BJ (cell line): ENCODE results near the gene DRAP1. TPM values are rescaled to one million over a fixed set of nuclear protein-coding genes. Genes with fewer than 3 reads are reported as not detected.

ENCODE experiments used
- CTCF ChIA-PET: fragments of 350-600 bp; formaldehyde crosslinking; extraction: SDS; loops from one replicate; lab custom pipeline; 2021; ENCODE audit warnings: antibody characterized with exemption, inconsistent platforms; lab: Yijun Ruan, JAX
- POLR2A ChIA-PET: fragments of 300-600 bp; sonication (Branson Sonifier 250); formaldehyde crosslinking; extraction: SDS; loops from one replicate; lab custom pipeline; 2021; ENCODE audit warnings: antibody characterized with exemption; lab: Charles Lee
- DNase-seq: peaks from one replicate; pipeline ENCODE4 v3.0.0-alpha.2; 2011; ENCODE audit warnings: low read depth
- H3K27me3 ChIP-seq: 2 replicates; pipeline ENCODE4 v1.6.0; 2011; ENCODE audit warnings: low read length; ENCODE audit not compliant: control insufficient read depth, insufficient read depth
- H3K36me3 ChIP-seq: 2 replicates; pipeline ENCODE4 v1.5.1; 2011; ENCODE audit warnings: low read length; ENCODE audit not compliant: control insufficient read depth, insufficient read depth
- H3K4me3 ChIP-seq: 2 replicates; pipeline ENCODE4 v1.5.1; 2011; ENCODE audit warnings: low read depth, mild to moderate bottlenecking, control low read depth, low read length
- polyA minus RNA-seq: library from RNA; depleted of rRNA, polyadenylated mRNA; stranded (reverse); fragments of >200 nt; gene quantifications from 2 replicates; pipeline ENCODE4 v1.2.3, GENCODE V29; 2011; rRNA and poly(A)+ RNA removed
- polyA plus RNA-seq: library from polyadenylated mRNA; depleted of rRNA; stranded (reverse); fragments of >200 nt; gene quantifications from 2 replicates; pipeline ENCODE4 v1.2.3, GENCODE V29; 2011; rRNA removed
- TF ChIP-seq, protein P1 (sequence below): IDR thresholded peaks from 2 replicates; pipeline ENCODE4 v1.5.1; 2011; ENCODE audit warnings: low read depth, mild to moderate bottlenecking, control low read depth, inconsistent platforms, low read length, moderate library complexity; ENCODE audit not compliant: insufficient read depth

DRAP1 gene
- polyA plus RNA-seq (137 and 141 TPM in 2 replicates), polyA minus RNA-seq (43.8 and 54.5 TPM in 2 replicates)

GRCh38 chr11:65919141-65919572, at the start of gene DRAP1:
Gene DRAP1, plus strand, starts transcription at chr11:65919426. Its CDS starts 76 bp downstream, at chr11:65919502.
- CTCF ChIA-PET: interaction anchor here (4.8 kb wide), 1 partner anchor 29 kb away, joined by 60 read pairs; the partner anchor contains the start of genes CCDC85B and FIBP
- Histone ChIP-seq H3K27me3 (no peaks in the 10 kb centered on the region), H3K4me3 (peak within 1 kb of the TSS; percentile 87), H3K36me3 (peaks cover 12% of the 10 kb centered on the region)
- DNase-seq: peak; percentile 70
- POLR2A ChIA-PET: no interaction called here
- TF ChIP-seq, protein P1, sequence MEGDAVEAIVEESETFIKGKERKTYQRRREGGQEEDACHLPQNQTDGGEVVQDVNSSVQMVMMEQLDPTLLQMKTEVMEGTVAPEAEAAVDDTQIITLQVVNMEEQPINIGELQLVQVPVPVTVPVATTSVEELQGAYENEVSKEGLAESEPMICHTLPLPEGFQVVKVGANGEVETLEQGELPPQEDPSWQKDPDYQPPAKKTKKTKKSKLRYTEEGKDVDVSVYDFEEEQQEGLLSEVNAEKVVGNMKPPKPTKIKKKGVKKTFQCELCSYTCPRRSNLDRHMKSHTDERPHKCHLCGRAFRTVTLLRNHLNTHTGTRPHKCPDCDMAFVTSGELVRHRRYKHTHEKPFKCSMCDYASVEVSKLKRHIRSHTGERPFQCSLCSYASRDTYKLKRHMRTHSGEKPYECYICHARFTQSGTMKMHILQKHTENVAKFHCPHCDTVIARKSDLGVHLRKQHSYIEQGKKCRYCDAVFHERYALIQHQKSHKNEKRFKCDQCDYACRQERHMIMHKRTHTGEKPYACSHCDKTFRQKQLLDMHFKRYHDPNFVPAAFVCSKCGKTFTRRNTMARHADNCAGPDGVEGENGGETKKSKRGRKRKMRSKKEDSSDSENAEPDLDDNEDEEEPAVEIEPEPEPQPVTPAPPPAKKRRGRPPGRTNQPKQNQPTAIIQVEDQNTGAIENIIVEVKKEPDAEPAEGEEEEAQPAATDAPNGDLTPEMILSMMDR: no peak

- ChIA-PET POLR2A (no interaction called here), CTCF (interaction anchor here (6.5 to 6.9 kb wide), 2 partner anchors 9 to 14 kb away, joined by 68 to 70 read pairs; partner anchors contain the start of gene MUS81)
- Histone ChIP-seq H3K27me3 (no peaks in the 10 kb centered on the region), H3K4me3 (no peak overlapping the region), H3K36me3 (peaks cover 36% of the 10 kb centered on the region)
- DNase-seq: no peak
- TF ChIP-seq, protein P1: no peak
Observed at GRCh38 chr11:65869643-65870306, 49.5 kb upstream of the DRAP1 start.

- no peak for DNase-seq
- H3K4me3 ChIP-seq: no peak overlapping the region
- POLR2A ChIA-PET: no interaction called here
- CTCF ChIA-PET: interaction anchor here (1.8 to 6.9 kb wide), 3 partner anchors 10 to 152 kb away, joined by 5 to 70 read pairs (median 68); partner anchors contain the start of gene MUS81
- no peaks in the 10 kb centered on the region for H3K27me3 ChIP-seq
- TF ChIP-seq, protein P1: no peak
- peaks cover 33% of the 10 kb centered on the region for H3K36me3 ChIP-seq
Observed at GRCh38 chr11:65870307-65870658, 48.9 kb upstream of the DRAP1 start.

- ChIA-PET CTCF (interaction anchor here (0.7 to 6.9 kb wide), 8 partner anchors 10 to 159 kb away, joined by 3 to 70 read pairs (median 4); partner anchors contain the start of genes FIBP, KAT5 and MUS81), POLR2A (interaction anchor here (0.6 to 1.4 kb wide), 4 partner anchors 10 to 17 kb away, joined by 3 to 7 read pairs (median 6); partner anchors contain the start of genes CFL1, FIBP and MUS81)
- Histone ChIP-seq H3K27me3 (no peaks in the 10 kb centered on the region), H3K36me3 (peaks cover 30% of the 10 kb centered on the region), H3K4me3 (peak overlapping the region; percentile 57)
- TF ChIP-seq, protein P1: no peak
- no peak for DNase-seq
Observed at GRCh38 chr11:65870706-65871681, 48.2 kb upstream of the DRAP1 start.
